Cardiac fibroblast (primary cell): ENCODE measurements around the gene POLDIP2.
"Not testable (repeated sequence)": the region's sequence is repeated elsewhere in the genome, so short reads cannot be mapped to it uniquely, and the experiment has no call there.

ENCODE experiments used
- DNase-seq, 2 donors: peaks; one replicate each; pipeline versions ENCODE4 v3.0.0 to v3.0.0-alpha.2; 2010; ENCODE audit warnings: low read depth in 2 of 2
- H3K4me3 ChIP-seq, 2 donors: replicated peaks in 1 of 2; 1 replicate in 1 of 2; 2 replicates in 1 of 2; pipeline ENCODE4 v1.5.1; 2011; ENCODE audit warnings: low read depth in 2 of 2, low read length in 2 of 2, mild to moderate bottlenecking in 2 of 2, moderate library complexity in 1 of 2
- TF ChIP-seq, protein P1 (sequence below): IDR thresholded peaks from one replicate; pipeline ENCODE4 v1.5.1; 2011; ENCODE audit warnings: low read depth, mild to moderate bottlenecking, low read length, inconsistent platforms

The POLDIP2 gene

DNA sequence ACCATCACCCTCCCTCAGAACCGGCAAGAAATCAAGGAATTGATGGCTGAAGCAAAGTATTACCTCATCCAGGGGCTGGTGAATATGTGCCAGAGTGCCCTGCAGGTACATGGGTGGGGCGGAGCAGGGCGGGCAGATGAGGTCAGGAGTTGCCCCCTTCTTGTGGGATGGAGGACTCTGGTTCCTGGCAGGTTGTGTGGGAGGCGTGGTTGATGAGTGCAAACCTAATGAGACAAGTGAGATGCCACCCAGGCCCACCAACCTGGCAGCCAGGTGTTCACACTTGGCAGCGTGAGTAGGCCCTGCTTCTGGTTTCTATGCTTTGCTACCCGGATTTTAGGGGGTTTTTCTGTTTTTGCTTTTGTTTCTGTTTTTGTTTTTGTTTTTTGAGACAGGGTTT, 17.0 kb downstream of the POLDIP2 start:
- TF ChIP-seq, protein P1, sequence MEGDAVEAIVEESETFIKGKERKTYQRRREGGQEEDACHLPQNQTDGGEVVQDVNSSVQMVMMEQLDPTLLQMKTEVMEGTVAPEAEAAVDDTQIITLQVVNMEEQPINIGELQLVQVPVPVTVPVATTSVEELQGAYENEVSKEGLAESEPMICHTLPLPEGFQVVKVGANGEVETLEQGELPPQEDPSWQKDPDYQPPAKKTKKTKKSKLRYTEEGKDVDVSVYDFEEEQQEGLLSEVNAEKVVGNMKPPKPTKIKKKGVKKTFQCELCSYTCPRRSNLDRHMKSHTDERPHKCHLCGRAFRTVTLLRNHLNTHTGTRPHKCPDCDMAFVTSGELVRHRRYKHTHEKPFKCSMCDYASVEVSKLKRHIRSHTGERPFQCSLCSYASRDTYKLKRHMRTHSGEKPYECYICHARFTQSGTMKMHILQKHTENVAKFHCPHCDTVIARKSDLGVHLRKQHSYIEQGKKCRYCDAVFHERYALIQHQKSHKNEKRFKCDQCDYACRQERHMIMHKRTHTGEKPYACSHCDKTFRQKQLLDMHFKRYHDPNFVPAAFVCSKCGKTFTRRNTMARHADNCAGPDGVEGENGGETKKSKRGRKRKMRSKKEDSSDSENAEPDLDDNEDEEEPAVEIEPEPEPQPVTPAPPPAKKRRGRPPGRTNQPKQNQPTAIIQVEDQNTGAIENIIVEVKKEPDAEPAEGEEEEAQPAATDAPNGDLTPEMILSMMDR: no peak
- DNase-seq: no peak

DNA sequence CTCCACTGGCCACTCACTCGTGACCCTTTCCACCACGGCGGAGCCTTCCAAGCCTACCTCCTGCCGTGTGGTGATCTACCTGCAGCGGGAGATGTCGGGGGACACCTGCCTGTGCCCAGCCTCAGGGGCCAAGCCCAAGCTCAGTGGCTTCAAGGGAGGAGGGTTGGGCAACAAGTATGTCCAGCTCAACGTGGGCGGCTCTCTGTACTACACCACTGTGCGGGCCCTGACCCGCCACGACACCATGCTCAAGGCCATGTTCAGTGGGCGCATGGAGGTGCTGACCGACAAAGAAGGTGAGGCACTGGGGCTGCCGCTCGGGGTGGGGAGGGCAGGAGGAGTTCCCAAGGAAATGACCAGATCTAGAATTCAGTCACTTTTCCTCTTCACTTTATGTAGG, 17.9 kb downstream of the POLDIP2 start:
- no peak for DNase-seq
- TF ChIP-seq, protein P1: no peak
- no peak overlapping the region for H3K4me3 ChIP-seq

More for the DNA sequence above, 17.0 kb downstream of the POLDIP2 start:
- no peak overlapping the region for H3K4me3 ChIP-seq

DNA sequence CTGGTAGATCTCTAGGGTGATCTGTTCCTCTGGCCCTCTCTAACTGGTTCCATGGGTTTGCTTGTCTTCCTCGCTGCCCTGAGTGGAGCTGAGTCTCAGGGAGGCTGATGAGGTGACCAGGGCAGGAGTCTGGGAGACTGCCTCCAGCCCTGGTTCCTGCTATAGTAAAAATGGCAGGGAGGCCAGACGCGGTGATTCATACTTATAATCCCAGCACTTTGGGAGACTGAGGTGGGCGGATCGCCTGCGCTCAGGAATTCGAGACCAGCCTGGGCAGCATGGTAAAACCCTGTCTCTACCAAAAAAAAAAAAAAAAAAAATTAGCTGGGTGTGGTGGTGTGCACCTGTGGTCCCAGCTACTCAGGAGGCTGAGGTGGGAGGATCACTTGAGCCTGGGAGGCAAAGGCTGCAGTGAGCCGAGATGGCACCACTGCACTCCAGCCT, 18.5 kb downstream of the POLDIP2 start:
- H3K4me3 ChIP-seq, DNase-seq: not testable (repeated sequence)

DNA sequence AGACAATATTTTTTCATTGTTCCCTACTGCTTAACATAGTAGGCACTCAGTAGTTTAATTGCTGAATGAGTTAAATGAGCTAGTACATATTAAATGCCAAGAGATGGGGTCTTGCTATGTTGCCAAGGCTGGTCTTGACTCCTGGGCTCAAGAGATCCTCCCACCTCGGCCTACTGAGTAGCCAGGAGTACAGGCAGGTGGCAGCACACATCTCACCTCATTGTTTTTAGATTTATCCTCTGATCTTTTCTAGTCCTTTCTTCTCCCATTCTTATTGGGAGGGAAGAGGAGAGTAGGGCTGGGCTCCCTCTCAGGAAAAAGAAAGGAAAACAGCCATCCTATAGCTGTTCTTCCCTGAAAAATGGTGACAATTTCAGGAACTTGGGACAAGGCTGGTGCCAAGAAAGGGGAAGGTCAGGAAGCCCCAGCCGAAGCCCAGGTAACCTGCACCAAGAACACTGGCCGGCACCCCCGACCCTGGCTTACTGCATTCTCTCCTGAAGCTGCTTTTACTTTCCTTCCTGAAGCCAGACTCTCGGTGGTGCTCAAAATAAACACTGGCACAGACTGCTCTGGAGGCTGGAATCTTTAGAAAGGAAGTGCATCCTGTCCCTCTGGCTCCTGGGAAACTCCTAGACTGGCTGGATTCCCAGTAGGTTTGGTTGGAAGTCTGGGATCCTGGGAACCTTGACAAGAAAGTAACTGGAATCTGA, 19.1 kb downstream of the POLDIP2 start:
- peak; percentile 62 to 78 for DNase-seq
- TF ChIP-seq, protein P1: no peak
- H3K4me3 ChIP-seq: peak overlapping the region in 1 of 2 donors; percentile 3

DNA sequence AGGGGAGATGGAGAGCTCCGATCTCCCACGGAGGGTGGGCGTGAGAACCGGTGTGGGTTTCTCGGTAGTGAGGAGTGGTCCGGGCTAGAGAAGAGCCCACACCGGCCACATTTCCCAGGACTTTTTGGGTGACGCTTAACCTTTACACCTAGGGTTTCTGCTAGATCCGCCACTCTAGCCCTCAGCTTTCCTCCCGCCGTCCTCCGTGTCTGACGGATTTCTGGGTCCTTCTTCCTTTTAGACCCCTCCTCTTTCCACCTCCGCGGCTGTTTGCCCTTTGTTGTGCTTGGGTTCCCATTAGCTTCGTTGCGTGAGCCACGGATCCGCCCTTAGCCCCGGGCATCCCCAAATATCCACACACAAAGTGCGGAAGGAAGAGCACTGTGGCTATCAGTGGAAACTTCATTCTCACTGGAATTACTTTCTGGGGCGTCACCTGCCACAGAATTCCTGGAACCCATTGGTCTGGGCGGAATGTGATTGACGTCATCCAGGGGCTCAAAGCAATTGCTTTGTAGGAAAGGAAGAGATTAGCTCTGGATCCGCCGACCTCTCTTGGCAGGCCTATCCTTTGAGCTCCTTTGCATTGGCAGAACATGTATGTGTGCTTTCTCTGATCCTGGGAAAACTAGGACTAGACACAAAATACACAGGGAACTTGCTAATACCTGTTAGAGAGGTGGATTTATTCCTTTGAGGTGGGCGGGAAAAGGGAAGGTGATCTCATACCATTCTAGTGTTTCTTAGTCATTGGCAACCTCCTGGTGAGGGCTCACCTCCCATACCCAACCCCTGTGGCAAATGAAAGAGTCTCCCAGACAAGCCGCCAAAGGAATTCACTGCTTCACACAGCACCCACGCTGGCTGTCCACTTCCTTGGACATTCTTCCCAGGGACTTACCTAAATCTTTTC, 21.1 kb downstream of the POLDIP2 start:
- peak overlapping the region; percentile 94 to 97 for H3K4me3 ChIP-seq
- peak; percentile 87 to 93 for DNase-seq
- TF ChIP-seq, protein P1: no peak

DNA sequence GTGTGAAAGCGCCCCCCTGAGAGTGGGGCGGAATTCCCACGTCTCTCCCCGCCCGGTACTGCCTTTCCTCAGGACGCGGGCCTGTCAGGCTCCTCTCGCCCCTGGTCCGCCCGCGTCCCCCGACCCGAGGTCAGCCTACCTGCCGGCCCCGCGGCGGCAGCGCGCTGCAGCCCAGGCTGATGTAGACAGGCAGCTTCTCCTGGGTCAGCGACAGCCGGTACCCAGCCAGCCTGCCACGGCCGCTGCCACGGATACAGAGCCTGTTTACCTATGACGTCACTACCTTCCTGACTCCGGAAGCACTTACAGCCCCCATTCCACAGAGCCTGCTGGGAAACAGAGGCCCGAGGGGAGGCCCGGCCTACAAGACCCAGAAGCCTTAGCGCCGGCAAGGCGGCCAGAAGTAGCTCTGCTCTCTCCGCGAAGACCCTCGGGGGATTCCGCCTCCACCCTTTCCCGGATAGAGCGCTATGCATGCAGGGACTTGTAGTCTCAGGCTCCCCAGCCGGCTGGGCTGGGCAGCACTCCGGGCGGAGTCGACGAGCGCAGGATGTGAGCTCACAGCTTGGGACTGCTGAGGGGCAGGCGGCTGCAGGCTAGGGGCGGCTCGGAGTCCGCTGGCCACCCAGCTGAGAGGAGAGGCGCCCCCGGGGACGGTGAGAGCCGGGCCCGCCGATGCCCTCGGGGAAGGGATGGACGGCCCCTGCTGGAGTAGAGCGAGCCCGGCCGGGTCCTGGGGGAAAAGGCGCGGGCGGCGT, 21.9 kb downstream of the POLDIP2 start, which contains the start of the genes IFT20 and TNFAIP1:
TSS of gene IFT20 (minus strand) at position 272 of the 758 bp plus-strand sequence. CDS start 3,487 bp downstream, outside the sequence.
TSS of gene TNFAIP1 (plus strand) at position 561 of the 758 bp plus-strand sequence. CDS start 3,761 bp downstream, outside the sequence.
- TF ChIP-seq, protein P1: no peak
- DNase-seq: peak; percentile 100
- H3K4me3 ChIP-seq: peak within 1 kb of the TSS; percentile 94 to 97
